CD14-positive monocyte (primary cell): ENCODE measurements around the gene MAST4. TPM values are rescaled to one million over a fixed set of nuclear protein-coding genes. Genes with fewer than 3 reads are reported as not detected.
A peak's percentile ranks its signal among the peaks of the same experiment; 100 is the strongest.

Experiments
- DNase-seq, 3 donors: peaks; one replicate each; pipeline ENCODE4 v3.0.0-alpha.2; 2011 to 2022
- H2AFZ ChIP-seq: 2 replicates; pipeline ENCODE4 v1.6.0; 2012; ENCODE audit warnings: mild to moderate bottlenecking, low read depth, low read length, inconsistent platforms; ENCODE audit not compliant: insufficient read depth, poor library complexity, severe bottlenecking
- H3K27ac ChIP-seq, 2 donors: 1 replicate in 1 of 2; 2 replicates in 1 of 2; pipeline ENCODE4 v1.5.1; 2012 to 2013; ENCODE audit warnings: low read length in 2 of 2, control low read depth in 1 of 2, inconsistent platforms in 1 of 2, low read depth in 1 of 2, mild to moderate bottlenecking in 1 of 2
- H3K27me3 ChIP-seq, 2 donors: one replicate each; pipeline versions ENCODE4 v1.6.0 to v1.6.1; 2011 to 2013; ENCODE audit warnings: low read length in 2 of 2; ENCODE audit not compliant: control insufficient read depth in 2 of 2, insufficient read depth in 2 of 2
- H3K36me3 ChIP-seq, 2 donors: replicated peaks in 1 of 2; 1 replicate in 1 of 2; 2 replicates in 1 of 2; pipeline versions ENCODE4 v1.5.1 to v1.6.1; 2012 to 2013; ENCODE audit warnings: low read length in 2 of 2, control low read depth in 1 of 2, inconsistent platforms in 1 of 2, mild to moderate bottlenecking in 1 of 2; ENCODE audit not compliant: insufficient read depth in 2 of 2, control insufficient read depth in 1 of 2
- H3K4me1 ChIP-seq, 2 donors: 1 replicate in 1 of 2; 2 replicates in 1 of 2; pipeline versions ENCODE4 v1.5.1 to v1.6.1; 2012 to 2013; ENCODE audit warnings: low read length in 2 of 2, control low read depth in 1 of 2, inconsistent platforms in 1 of 2, mild to moderate bottlenecking in 1 of 2, moderate library complexity in 1 of 2; ENCODE audit not compliant: insufficient read depth in 2 of 2, control insufficient read depth in 1 of 2
- H3K4me2 ChIP-seq: replicated peaks from 2 replicates; pipeline ENCODE3; 2012; ENCODE audit warnings: low read length, moderate library complexity, mild to moderate bottlenecking; ENCODE audit not compliant: poor library complexity, severe bottlenecking; ENCODE audit errors: extremely low read depth
- H3K4me3 ChIP-seq, 3 experiments: fragments of 200-600 bp in 1 of 3; sonication (generic) in 1 of 3; replicated peaks in 1 of 3; 1 replicate in 2 of 3; 2 replicates in 1 of 3; pipeline ENCODE4 v1.5.1; 2011 to 2013; ENCODE audit warnings: low read length in 3 of 3, mild to moderate bottlenecking in 3 of 3, control low read depth in 2 of 3, low read depth in 2 of 3, inconsistent platforms in 1 of 3, moderate library complexity in 1 of 3
- H3K79me2 ChIP-seq: 2 replicates; pipeline ENCODE4 v1.6.0; 2012; ENCODE audit warnings: mild to moderate bottlenecking, control low read depth, inconsistent platforms, low read length, moderate library complexity; ENCODE audit not compliant: insufficient read depth
- H3K9ac ChIP-seq: 2 replicates; pipeline ENCODE4 v1.6.0; 2017; ENCODE audit warnings: low read length, mild to moderate bottlenecking; ENCODE audit not compliant: insufficient read depth, poor library complexity, severe bottlenecking
- H3K9me3 ChIP-seq, 2 donors: replicated peaks in 1 of 2; 1 replicate in 1 of 2; 2 replicates in 1 of 2; pipeline versions ENCODE4 v1.5.1 to v1.6.1; 2012 to 2013; ENCODE audit warnings: low read length in 2 of 2, control low read depth in 1 of 2; ENCODE audit not compliant: control insufficient read depth in 1 of 2, insufficient read depth in 1 of 2
- H4K20me1 ChIP-seq: 2 replicates; pipeline ENCODE4 v1.6.0; 2012; ENCODE audit warnings: mild to moderate bottlenecking, low read length, control low read depth, moderate library complexity; ENCODE audit not compliant: insufficient read depth
- H3K27ac Mint-ChIP-seq, 7 donors: one replicate each; pipeline ENCODE4 v1.8.0; 2020; ENCODE audit warnings: mild to moderate bottlenecking in 7 of 7, mixed read lengths in 7 of 7, moderate library complexity in 6 of 7, inconsistent platforms in 2 of 7
- H3K27me3 Mint-ChIP-seq, 3 donors: one replicate each; pipeline ENCODE4 v1.8.0; 2021 to 2022; ENCODE audit warnings: low read depth in 3 of 3, mild to moderate bottlenecking in 3 of 3, mixed read lengths in 3 of 3, moderate library complexity in 3 of 3, inconsistent platforms in 1 of 3
- H3K36me3 Mint-ChIP-seq, 2 donors: one replicate each; pipeline ENCODE4 v1.8.0; 2020; ENCODE audit warnings: mixed read lengths in 2 of 2, inconsistent platforms in 1 of 2, mild to moderate bottlenecking in 1 of 2
- H3K4me1 Mint-ChIP-seq: one replicate; pipeline ENCODE4 v1.8.0; 2020; ENCODE audit warnings: mild to moderate bottlenecking, mixed read lengths
- H3K4me3 Mint-ChIP-seq, 2 donors: one replicate each; pipeline ENCODE4 v1.8.0; 2020; ENCODE audit warnings: mild to moderate bottlenecking in 2 of 2, mixed read lengths in 2 of 2, moderate library complexity in 1 of 2
- H3K9me3 Mint-ChIP-seq, 7 donors: one replicate each; pipeline ENCODE4 v1.8.0; 2020 to 2022; ENCODE audit warnings: mixed read lengths in 7 of 7, mild to moderate bottlenecking in 6 of 7, moderate library complexity in 6 of 7, inconsistent platforms in 2 of 7
- WGBS: methylation state at CpG from one replicate; pipeline ENCODE4 v1.1.5; 2013; ENCODE audit warnings: missing lambda C conversion rate; ENCODE audit not compliant: insufficient coverage; 5-methylcytosine and 5-hydroxymethylcytosine counted together
- intact Hi-C, 2 donors: fragments of 100-400 bp; cut with micrococcal nuclease; formaldehyde crosslinking; loops; one replicate each; pipeline versions ENCODE4 v1.15.0 to v1.15.1; 2023
- polyA plus RNA-seq, 3 donors: library from polyadenylated mRNA; depleted of rRNA in 1 of 3; unstranded in 2 of 3; stranded (reverse) in 1 of 3; fragments of 300-500 nt in 2 of 3; fragments of >200 nt in 1 of 3; fragmentation: Illumina TruSeq in 2 of 3; gene quantifications; 1 replicate in 2 of 3; 2 replicates in 1 of 3; pipeline ENCODE4 v1.2.3, GENCODE V29; 2012 to 2021
- TF ChIP-seq, protein P1 (sequence below): fragments of 200-600 bp; IDR thresholded peaks from one replicate; pipeline ENCODE4 v1.8.0; 2022; ENCODE audit warnings: antibody characterized with exemption, mild to moderate bottlenecking

The MAST4 gene
- polyA plus RNA-seq, 3 donors = 0.03 to 0.24 TPM; not detected in 1

DNA sequence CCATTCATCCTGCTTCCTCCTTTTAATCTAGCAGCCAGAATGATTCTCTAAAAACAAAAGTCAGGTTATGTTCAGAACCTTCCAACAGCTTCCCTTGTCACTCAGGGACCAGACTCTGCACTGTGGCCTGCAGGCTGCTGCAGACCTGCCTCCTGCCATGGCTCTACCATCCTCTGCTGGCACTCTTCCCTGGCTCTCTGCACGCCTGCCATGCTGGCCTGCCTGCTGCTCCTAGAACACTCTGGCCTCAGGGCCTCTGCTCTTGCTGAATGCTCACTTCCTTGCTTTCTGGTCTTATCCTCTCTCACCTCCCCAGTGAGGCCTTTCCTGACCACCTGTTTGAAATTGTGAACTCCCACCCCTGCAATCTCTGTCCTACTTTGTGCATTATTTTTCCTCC, 451.0 kb downstream of the MAST4 start:
- H3K27me3 Mint-ChIP-seq = peaks cover 0 to 2% (median 0%) of the 10 kb centered on the region in 3 donors
- Histone ChIP-seq H3K9ac (no peak overlapping the region), H3K4me1 (peaks cover 3 to 5% of the 10 kb centered on the region in 2 donors), H3K27ac (no peak overlapping the region), H4K20me1 (no peaks in the 10 kb centered on the region), H3K4me2 (no peak overlapping the region), H3K36me3 (no peaks in the 10 kb centered on the region), H3K4me3 (no peak overlapping the region), H3K9me3 (no peaks in the 10 kb centered on the region), H3K79me2 (no peaks in the 10 kb centered on the region), H2AFZ (no peak overlapping the region), H3K27me3 (no peaks in the 10 kb centered on the region)
- intact Hi-C loops = no loop called here
- H3K9me3 Mint-ChIP-seq = no peaks in the 10 kb centered on the region
- H3K4me3 Mint-ChIP-seq = no peak overlapping the region
- no peaks in the 10 kb centered on the region for H3K36me3 Mint-ChIP-seq
- DNase-seq = no peak
- TF ChIP-seq, protein P1, sequence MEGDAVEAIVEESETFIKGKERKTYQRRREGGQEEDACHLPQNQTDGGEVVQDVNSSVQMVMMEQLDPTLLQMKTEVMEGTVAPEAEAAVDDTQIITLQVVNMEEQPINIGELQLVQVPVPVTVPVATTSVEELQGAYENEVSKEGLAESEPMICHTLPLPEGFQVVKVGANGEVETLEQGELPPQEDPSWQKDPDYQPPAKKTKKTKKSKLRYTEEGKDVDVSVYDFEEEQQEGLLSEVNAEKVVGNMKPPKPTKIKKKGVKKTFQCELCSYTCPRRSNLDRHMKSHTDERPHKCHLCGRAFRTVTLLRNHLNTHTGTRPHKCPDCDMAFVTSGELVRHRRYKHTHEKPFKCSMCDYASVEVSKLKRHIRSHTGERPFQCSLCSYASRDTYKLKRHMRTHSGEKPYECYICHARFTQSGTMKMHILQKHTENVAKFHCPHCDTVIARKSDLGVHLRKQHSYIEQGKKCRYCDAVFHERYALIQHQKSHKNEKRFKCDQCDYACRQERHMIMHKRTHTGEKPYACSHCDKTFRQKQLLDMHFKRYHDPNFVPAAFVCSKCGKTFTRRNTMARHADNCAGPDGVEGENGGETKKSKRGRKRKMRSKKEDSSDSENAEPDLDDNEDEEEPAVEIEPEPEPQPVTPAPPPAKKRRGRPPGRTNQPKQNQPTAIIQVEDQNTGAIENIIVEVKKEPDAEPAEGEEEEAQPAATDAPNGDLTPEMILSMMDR = no peak
- 13% methylated on average over 1 of the region's 1 CpG for WGBS
- peaks cover 18% of the 10 kb centered on the region for H3K4me1 Mint-ChIP-seq
- H3K27ac Mint-ChIP-seq = peak overlapping the region in 2 of 7 donors; percentile 12 to 33

DNA sequence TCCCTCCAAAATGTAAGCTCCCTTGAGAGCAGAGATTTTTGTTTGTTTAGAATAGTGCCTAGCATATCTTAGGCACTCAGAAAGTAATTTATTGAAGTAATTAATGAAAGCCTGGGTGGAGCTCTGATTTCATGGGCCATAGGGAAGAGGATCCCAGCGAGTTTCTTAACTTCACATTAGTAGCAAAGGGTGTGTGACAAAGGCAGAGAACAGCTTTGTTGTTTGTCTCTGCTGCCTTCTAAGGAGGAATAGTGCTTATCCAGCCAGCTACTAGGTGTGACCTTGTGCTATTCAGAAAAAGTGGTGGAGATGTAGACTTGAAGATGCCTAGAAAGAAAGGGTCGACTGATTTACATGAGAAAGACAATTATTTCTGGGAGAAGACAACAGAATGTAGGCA, 451.4 kb downstream of the MAST4 start:
- WGBS = 74% methylated on average over 2 of the region's 2 CpGs
- H3K4me1 Mint-ChIP-seq = peaks cover 14% of the 10 kb centered on the region

More for the DNA sequence above, 451.4 kb downstream of the MAST4 start:
- Histone ChIP-seq H3K4me3 (no peak overlapping the region), H3K9me3 (no peaks in the 10 kb centered on the region), H3K9ac (no peak overlapping the region), H3K27me3 (no peaks in the 10 kb centered on the region), H3K27ac (no peak overlapping the region), H3K4me2 (no peak overlapping the region), H3K4me1 (no peaks in the 10 kb centered on the region), H2AFZ (no peak overlapping the region), H3K79me2 (no peaks in the 10 kb centered on the region), H3K36me3 (no peaks in the 10 kb centered on the region), H4K20me1 (no peaks in the 10 kb centered on the region)
- no peak overlapping the region for H3K27ac Mint-ChIP-seq
- peaks cover 0 to 2% (median 0%) of the 10 kb centered on the region in 3 donors for H3K27me3 Mint-ChIP-seq
- H3K4me3 Mint-ChIP-seq = no peak overlapping the region
- TF ChIP-seq, protein P1 = no peak
- no peaks in the 10 kb centered on the region for H3K36me3 Mint-ChIP-seq
- no peaks in the 10 kb centered on the region for H3K9me3 Mint-ChIP-seq
- no peak for DNase-seq
- intact Hi-C loops = no loop called here
